Upper lobe of left lung (tissue), 4 donors: ENCODE measurements around the gene GOLGA8K.
"Not testable (repeated sequence)": the region's sequence is repeated elsewhere in the genome, so short reads cannot be mapped to it uniquely, and the experiment has no call there.

Experiments
- EP300 ChIP-seq, 4 donors: sonication (generic); formaldehyde crosslinking; IDR thresholded peaks; one replicate each; pipeline ENCODE4 v1.5.1; 2017; ENCODE audit warnings: antibody characterized with exemption in 4 of 4, control low read depth in 2 of 4
- POLR2A ChIP-seq, 4 donors: fragments of 450-650 bp; IDR thresholded peaks; one replicate each; pipeline ENCODE4 v1.5.1; 2016 to 2017; ENCODE audit warnings: antibody characterized with exemption in 4 of 4, mild to moderate bottlenecking in 2 of 4

GRCh38 chr15:32343921-32344320, 59.2 kb downstream of the GOLGA8K start:
- TF ChIP-seq POLR2A, EP300 (IDR thresholded peaks at IDR 0.05): not testable (repeated sequence)
